Adrenal gland (tissue), 5 donors: Measurements from ENCODE around the gene LIMK2.

Source experiments
- POLR2A ChIP-seq, 2 donors: fragments of 450-650 bp; IDR thresholded peaks; one replicate each; pipeline ENCODE4 v1.6.1; 2017; ENCODE audit warnings: antibody characterized with exemption in 2 of 2, mild to moderate bottlenecking in 2 of 2, moderate library complexity in 1 of 2
- TF ChIP-seq, protein P1 (sequence below), 6 experiments: fragments of 450-650 bp in 4 of 6; fragments of 200-600 bp in 2 of 6; sonication (generic) in 1 of 6; IDR thresholded peaks; 1 replicate in 5 of 6; 2 replicates in 1 of 6; pipeline versions ENCODE4 v1.5.1 to v1.8.0; 2016 to 2021; ENCODE audit warnings: antibody characterized with exemption in 6 of 6, mild to moderate bottlenecking in 2 of 6, moderate library complexity in 1 of 6
- donor health status: DM: no; HTN: no; CAD: no.

- TF ChIP-seq, protein P1, sequence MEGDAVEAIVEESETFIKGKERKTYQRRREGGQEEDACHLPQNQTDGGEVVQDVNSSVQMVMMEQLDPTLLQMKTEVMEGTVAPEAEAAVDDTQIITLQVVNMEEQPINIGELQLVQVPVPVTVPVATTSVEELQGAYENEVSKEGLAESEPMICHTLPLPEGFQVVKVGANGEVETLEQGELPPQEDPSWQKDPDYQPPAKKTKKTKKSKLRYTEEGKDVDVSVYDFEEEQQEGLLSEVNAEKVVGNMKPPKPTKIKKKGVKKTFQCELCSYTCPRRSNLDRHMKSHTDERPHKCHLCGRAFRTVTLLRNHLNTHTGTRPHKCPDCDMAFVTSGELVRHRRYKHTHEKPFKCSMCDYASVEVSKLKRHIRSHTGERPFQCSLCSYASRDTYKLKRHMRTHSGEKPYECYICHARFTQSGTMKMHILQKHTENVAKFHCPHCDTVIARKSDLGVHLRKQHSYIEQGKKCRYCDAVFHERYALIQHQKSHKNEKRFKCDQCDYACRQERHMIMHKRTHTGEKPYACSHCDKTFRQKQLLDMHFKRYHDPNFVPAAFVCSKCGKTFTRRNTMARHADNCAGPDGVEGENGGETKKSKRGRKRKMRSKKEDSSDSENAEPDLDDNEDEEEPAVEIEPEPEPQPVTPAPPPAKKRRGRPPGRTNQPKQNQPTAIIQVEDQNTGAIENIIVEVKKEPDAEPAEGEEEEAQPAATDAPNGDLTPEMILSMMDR (IDR thresholded peaks at IDR 0.05): no peak
- TF ChIP-seq POLR2A (IDR thresholded peaks at IDR 0.05): no peak
Measured at GRCh38 chr22:31250740-31251600, 38.9 kb downstream of the LIMK2 start.
